Common myeloid progenitor, CD34-positive (primary cell): ENCODE results near the gene BDNF.
"Not testable (repeated sequence)": the region's sequence is repeated elsewhere in the genome, so short reads cannot be mapped to it uniquely, and the experiment has no call there.

Experiments used
- CTCF ChIA-PET: fragments of 350-600 bp; sonication (Branson Sonifier 250); formaldehyde crosslinking; loops from one replicate; lab custom pipeline; 2021; ENCODE audit warnings: antibody characterized with exemption; lab: Charles Lee
- POLR2A ChIA-PET: fragments of 350-600 bp; sonication (Branson Sonifier 250); formaldehyde crosslinking; loops from one replicate; lab custom pipeline; 2021; ENCODE audit warnings: antibody characterized with exemption; lab: Charles Lee
- DNase-seq, 3 donors: peaks; one replicate each; pipeline versions ENCODE4 v3.0.0 to v3.0.0-alpha.2; 2013
- H3K27ac ChIP-seq, 2 experiments: 1 replicate in 1 of 2; 2 replicates in 1 of 2; pipeline ENCODE4 v1.7.0; 2013; ENCODE audit warnings: inconsistent platforms in 2 of 2, low read length in 2 of 2, mild to moderate bottlenecking in 2 of 2, low read depth in 1 of 2, moderate library complexity in 1 of 2; ENCODE audit not compliant: severe bottlenecking in 2 of 2, insufficient read depth in 1 of 2, poor library complexity in 1 of 2
- H3K27me3 ChIP-seq, 5 experiments: replicated peaks in 2 of 5; 1 replicate in 3 of 5; 2 replicates in 2 of 5; pipeline versions ENCODE4 v1.6.1 to v1.7.0; 2013; ENCODE audit warnings: low read length in 4 of 5, mild to moderate bottlenecking in 2 of 5, moderate library complexity in 2 of 5, inconsistent platforms in 1 of 5; ENCODE audit not compliant: insufficient read depth in 5 of 5, control insufficient read depth in 4 of 5
- H3K36me3 ChIP-seq, 4 experiments: 1 replicate in 2 of 4; 2 replicates in 2 of 4; pipeline versions ENCODE4 v1.6.1 to v1.7.0; 2013; ENCODE audit warnings: low read length in 3 of 4, control low read depth in 1 of 4, mild to moderate bottlenecking in 1 of 4; ENCODE audit not compliant: control insufficient read depth in 4 of 4, insufficient read depth in 4 of 4
- H3K4me1 ChIP-seq, 4 experiments: 1 replicate in 3 of 4; 2 replicates in 1 of 4; pipeline versions ENCODE4 v1.6.1 to v1.7.1; 2013; ENCODE audit warnings: low read length in 3 of 4, mild to moderate bottlenecking in 3 of 4, control low read depth in 1 of 4, inconsistent platforms in 1 of 4, moderate library complexity in 1 of 4; ENCODE audit not compliant: control insufficient read depth in 4 of 4, insufficient read depth in 4 of 4; ENCODE audit errors: control extremely low read depth in 1 of 4
- H3K4me3 ChIP-seq, 7 experiments: 1 replicate in 4 of 7; 2 replicates in 3 of 7; pipeline versions ENCODE4 v1.5.1 to v1.7.0; 2013; ENCODE audit warnings: mild to moderate bottlenecking in 7 of 7, low read length in 6 of 7, moderate library complexity in 6 of 7, inconsistent platforms in 2 of 7, low read depth in 2 of 7, control low read depth in 1 of 7; ENCODE audit not compliant: insufficient read depth in 4 of 7, control insufficient read depth in 1 of 7; ENCODE audit errors: extremely low read depth in 1 of 7
- H3K9me3 ChIP-seq, 5 experiments: 1 replicate in 4 of 5; 2 replicates in 1 of 5; pipeline versions ENCODE4 v1.6.1 to v1.7.1; 2013; ENCODE audit warnings: low read length in 4 of 5, mild to moderate bottlenecking in 2 of 5, inconsistent platforms in 1 of 5, low read depth in 1 of 5, moderate library complexity in 1 of 5; ENCODE audit not compliant: control insufficient read depth in 4 of 5, insufficient read depth in 2 of 5; ENCODE audit errors: control extremely low read depth in 1 of 5
- WGBS: methylation state at CpG from one replicate; pipeline ENCODE4 v1.1.5; 2013; ENCODE audit not compliant: insufficient coverage; 5-methylcytosine and 5-hydroxymethylcytosine counted together

BDNF gene

GRCh38 chr11:27673979-27674663, 26.1 kb downstream of the BDNF start:
- DNase-seq = no peak
- H3K4me1 ChIP-seq = no peaks in the 10 kb centered on the region
- no peak overlapping the region for H3K4me3 ChIP-seq
- no peak overlapping the region for H3K27ac ChIP-seq
- no peaks in the 10 kb centered on the region for H3K36me3 ChIP-seq
- ChIA-PET POLR2A (no interaction called here), CTCF (interaction anchor here (0.9 kb wide), 1 partner anchor 25 kb away, joined by 3 read pairs; no protein-coding TSS in a partner anchor)
- 100% methylated on average over 3 of the region's 6 CpGs for WGBS
- H3K9me3 ChIP-seq = no peaks in the 10 kb centered on the region
- H3K27me3 ChIP-seq = no peaks in the 10 kb centered on the region

GRCh38 chr11:27672836-27673464, 27.3 kb downstream of the BDNF start:
- H3K4me1 ChIP-seq = no peaks in the 10 kb centered on the region
- no peaks in the 10 kb centered on the region for H3K27me3 ChIP-seq
- H3K9me3 ChIP-seq = no peaks in the 10 kb centered on the region
- no peak overlapping the region for H3K4me3 ChIP-seq
- H3K36me3 ChIP-seq = no peaks in the 10 kb centered on the region
- ChIA-PET CTCF (no interaction called here), POLR2A (no interaction called here)
- no peak for DNase-seq
- WGBS = no CpG with 5 or more reads among the region's 2 CpGs
- H3K27ac ChIP-seq = no peak overlapping the region

- H3K36me3 ChIP-seq, DNase-seq, H3K9me3 ChIP-seq, CTCF ChIA-PET, H3K4me1 ChIP-seq, H3K27me3 ChIP-seq, H3K27ac ChIP-seq, H3K4me3 ChIP-seq, POLR2A ChIA-PET: not testable (repeated sequence)
- 93% methylated on average over 8 of the region's 11 CpGs for WGBS
Measured at GRCh38 chr11:27665508-27666101, 34.6 kb downstream of the BDNF start.

- DNase-seq = no peak
- Histone ChIP-seq H3K4me1 (no peaks in the 10 kb centered on the region), H3K27me3 (no peaks in the 10 kb centered on the region), H3K36me3 (no peaks in the 10 kb centered on the region), H3K9me3 (peaks cover 0 to 3% (median 0%) of the 10 kb centered on the region in 5 experiments), H3K4me3 (no peak overlapping the region), H3K27ac (no peak overlapping the region)
- WGBS = 100% methylated on average over 1 of the region's 2 CpGs
- ChIA-PET CTCF (no interaction called here), POLR2A (no interaction called here)
Measured at GRCh38 chr11:27663326-27663725, 36.9 kb downstream of the BDNF start.

GRCh38 chr11:27660171-27660570, 40.1 kb downstream of the BDNF start:
- ChIA-PET POLR2A (no interaction called here), CTCF (no interaction called here)
- no peak for DNase-seq
- Histone ChIP-seq H3K9me3 (no peaks in the 10 kb centered on the region), H3K4me3 (no peak overlapping the region), H3K27me3 (no peaks in the 10 kb centered on the region), H3K36me3 (no peaks in the 10 kb centered on the region), H3K4me1 (no peaks in the 10 kb centered on the region), H3K27ac (no peak overlapping the region)
- WGBS = no CpG with 5 or more reads among the region's 3 CpGs

- 100% methylated on average over 1 of the region's 2 CpGs for WGBS
- ChIA-PET POLR2A (no interaction called here), CTCF (no interaction called here)
- DNase-seq = no peak
- Histone ChIP-seq H3K9me3 (no peaks in the 10 kb centered on the region), H3K36me3 (no peaks in the 10 kb centered on the region), H3K4me3 (no peak overlapping the region), H3K4me1 (no peaks in the 10 kb centered on the region), H3K27ac (no peak overlapping the region), H3K27me3 (no peaks in the 10 kb centered on the region)
Measured at GRCh38 chr11:27658535-27659236, 41.6 kb downstream of the BDNF start.
